ENCODE measurements around the gene CRCP.
A peak's percentile ranks its signal among the peaks of the same experiment; 100 is the strongest.
"Not testable (repeated sequence)": the region's sequence is repeated elsewhere in the genome, so short reads cannot be mapped to it uniquely, and the experiment has no call there.

The CRCP gene

DNA sequence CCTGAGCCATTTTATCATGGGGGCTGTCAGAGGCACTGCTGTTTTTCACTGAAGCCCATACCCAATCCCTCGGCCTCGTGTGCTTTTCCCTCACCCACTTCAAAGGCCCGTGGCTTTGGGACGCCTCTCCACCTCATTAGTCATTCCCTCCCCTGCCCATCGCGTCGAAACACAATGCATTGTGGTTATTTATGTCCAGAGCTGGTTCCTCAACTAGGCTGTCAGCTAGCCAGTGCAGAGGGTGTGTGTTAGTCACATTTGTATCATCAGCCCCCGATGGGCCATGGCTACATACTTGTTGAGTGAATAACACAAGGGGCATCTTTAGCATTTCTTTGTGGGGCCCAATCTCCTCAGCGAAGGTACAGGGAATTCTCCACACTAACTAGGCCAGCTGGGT, 3.8 kb upstream of the CRCP start:
- DNase-seq, result no peak

DNA sequence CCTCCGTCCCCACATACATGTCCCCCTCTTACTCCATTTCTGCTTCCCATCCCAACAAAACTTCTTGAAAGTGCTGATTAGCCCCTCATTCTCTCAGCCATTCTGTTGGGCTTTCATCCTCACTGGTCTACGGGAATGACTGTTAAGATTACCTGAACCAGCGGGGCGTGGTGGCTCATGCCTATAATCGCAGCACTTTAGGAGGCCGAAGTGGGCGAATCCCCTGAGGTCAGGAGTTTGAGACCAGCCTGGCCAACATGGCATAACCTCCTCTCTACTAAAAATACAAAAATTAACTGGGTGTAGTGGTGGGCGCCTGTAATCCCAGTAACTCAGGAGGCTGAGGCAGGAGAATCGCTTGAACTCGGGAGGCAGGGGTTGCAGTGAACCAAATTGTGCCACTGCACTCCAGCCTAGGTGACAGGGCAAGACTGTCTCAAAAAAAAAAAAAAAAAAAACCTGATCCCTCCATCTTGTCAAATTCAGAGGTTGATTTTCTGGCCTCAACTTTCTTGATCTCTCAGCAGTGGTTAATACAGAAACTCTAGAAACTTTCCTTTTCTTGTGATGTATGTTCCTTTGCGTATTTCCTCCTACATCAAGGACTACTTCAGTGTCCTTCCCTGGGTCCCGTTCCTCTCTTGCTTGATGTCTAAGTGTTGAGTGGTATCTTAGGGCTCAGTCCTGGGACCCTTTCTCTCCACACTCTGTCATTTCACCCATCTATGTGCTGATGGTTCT, 2.2 kb downstream of the CRCP start:
- not testable (repeated sequence) for DNase-seq

- DNase-seq, result no peak
Measured at GRCh38 chr7:66118603-66119002, 4.0 kb downstream of the CRCP start.

- no peak for DNase-seq
Measured at GRCh38 chr7:66119245-66119850, 4.7 kb downstream of the CRCP start.

DNA sequence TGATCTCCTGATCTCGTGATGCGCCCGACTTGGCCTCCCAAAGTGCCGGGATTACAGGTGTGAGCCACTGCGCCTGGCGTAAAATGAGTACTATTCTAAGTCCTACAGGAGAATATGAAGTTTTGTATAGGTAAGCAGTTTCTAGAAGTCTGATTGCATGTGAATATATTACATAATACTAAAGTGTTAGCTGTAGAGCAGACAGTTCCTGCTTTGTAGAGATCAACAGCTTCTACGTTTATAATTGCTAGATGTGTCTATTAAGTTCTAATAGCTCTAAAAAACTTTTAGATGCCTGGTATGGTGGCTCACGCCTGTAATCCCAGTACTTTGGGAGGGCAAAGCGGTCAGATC, 8.5 kb downstream of the CRCP start:
- no peak for DNase-seq

GRCh38 chr7:66124569-66124861, 9.9 kb downstream of the CRCP start:
- not testable (repeated sequence) for DNase-seq

DNA sequence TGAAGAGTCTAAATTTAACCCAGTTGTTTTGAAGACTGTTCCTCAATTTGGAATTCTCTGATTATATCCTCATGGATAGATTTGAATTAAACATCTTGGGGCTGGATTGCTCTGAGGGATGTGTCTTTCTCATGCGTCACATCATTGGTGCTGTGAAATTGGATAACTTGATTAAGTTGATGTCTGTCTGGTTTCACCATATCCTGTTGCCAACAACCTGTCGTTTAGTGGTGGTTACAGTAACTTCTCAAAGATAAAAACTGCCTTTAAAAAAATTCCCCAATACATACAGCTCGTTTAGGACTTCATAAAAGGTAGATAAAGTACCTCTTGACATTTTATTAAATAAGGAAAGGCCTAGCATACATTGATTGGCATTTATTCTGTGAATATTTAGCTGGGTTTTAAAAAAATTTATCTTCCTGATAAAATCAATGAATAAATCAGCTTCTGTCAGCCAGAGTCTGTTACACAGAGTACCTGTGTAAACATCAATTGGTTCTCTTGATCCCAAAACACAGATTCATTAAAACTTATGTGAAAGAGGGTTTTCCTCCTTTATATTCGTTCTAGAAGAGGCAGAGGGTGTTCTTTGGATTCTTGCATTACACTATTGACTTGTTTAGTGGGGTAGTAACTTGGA, 10.5 kb downstream of the CRCP start:
- no peak for DNase-seq

- not testable (repeated sequence) for DNase-seq
Measured at GRCh38 chr7:66125781-66126352, 11.2 kb downstream of the CRCP start.

- not testable (repeated sequence) for DNase-seq
Measured at GRCh38 chr7:66127172-66127571, 12.5 kb downstream of the CRCP start.

GRCh38 chr7:66138994-66139752, 24.5 kb downstream of the CRCP start:
- no peak for DNase-seq

DNA sequence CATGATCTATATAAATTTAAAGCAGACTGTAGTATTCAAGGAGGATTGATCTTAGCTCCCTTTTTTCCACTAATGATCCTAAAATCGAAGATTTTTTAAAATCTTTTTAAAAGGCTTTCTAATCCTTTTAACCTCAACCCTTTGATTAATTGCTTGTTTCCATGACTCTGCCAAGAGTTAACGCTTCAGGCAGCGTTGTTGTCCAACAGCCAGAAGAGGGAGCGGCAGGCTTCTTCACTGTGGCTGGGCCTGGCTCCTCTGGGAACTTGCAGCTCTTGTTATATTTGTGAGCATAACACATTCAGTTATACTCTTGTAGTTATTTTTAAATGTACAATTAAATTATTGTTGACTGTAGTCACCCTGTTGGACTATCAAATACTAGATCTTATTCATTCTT, 26.3 kb downstream of the CRCP start:
- DNase-seq, result peak; percentile 80

DNA sequence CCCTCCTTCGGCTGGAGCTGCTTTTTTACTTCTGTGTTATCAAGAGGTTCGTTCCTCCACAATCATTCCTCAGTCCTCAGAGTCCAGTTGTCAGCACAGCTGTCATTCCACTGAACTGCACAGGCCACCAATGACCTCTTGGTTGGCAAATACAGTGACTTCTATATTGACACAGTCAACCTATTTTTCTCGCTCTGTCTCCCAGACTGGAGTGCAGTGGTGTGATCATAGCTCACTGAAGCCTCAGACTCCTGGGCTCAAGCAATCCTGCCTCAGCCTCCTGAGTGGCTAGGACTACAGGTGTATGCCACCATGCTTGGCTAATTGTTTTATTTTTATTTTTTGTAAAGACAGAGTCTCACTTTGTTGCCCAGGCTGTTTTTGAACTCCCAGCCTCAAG, 27.7 kb downstream of the CRCP start:
- DNase-seq, result no peak

DNA sequence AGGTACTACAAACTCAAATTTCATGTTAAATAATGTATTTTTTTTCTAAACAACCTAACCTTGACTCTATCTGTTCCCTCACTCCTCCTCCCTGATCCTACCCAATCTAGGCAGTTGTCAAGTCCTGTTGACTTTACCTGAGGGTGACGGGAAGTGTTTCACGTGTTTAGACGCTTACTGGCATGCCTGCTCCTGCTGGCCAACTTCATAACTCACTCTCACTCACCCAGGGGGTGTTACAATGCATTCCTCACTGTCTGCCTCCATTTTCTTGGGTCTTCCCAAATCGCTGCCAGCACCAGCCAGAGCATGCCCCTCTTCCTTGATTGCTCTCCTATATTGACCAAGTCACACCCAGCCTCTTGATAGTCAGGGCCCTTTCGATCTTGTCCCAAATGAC, 28.3 kb downstream of the CRCP start:
- DNase-seq, result no peak

- no peak for DNase-seq
Measured at GRCh38 chr7:66143876-66144332, 29.3 kb downstream of the CRCP start.

DNA sequence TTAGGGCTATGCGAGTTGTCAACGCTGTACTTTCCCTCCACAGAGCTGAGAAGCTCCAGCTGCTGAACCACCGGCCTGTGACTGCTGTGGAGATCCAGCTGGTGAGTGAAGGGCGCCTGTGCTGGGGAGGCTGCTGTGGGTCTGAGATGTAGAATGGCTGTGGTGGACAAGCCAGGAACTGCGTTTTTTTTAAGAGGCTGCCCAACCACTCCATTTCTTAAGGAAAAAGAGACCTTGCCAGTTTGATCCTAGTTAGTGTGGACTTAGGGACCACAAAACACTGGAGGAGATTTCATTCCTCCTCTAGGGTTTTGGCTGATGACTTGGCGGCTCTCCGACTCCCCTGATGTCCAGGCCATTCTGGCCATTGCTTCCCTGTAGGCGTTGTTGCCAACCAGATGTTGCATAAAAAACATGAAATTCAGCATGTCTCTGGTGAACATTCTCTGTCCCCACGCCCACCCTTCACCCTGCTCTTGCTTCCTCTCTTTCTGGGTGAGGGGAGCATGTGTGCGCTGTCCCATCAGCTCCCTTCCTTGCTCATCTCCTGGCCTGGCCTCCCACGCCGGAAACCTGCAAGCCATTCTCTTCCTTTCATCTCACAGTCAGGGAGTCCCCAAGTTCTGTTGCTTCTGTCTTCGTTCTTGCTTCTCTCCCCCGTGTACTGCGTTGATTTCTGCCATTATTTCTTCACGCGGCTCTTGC, 30.9 kb downstream of the CRCP start:
- DNase-seq, result peak; percentile 41

- DNase-seq, result no peak
Measured at GRCh38 chr7:66146701-66147100, 32.1 kb downstream of the CRCP start.

DNA sequence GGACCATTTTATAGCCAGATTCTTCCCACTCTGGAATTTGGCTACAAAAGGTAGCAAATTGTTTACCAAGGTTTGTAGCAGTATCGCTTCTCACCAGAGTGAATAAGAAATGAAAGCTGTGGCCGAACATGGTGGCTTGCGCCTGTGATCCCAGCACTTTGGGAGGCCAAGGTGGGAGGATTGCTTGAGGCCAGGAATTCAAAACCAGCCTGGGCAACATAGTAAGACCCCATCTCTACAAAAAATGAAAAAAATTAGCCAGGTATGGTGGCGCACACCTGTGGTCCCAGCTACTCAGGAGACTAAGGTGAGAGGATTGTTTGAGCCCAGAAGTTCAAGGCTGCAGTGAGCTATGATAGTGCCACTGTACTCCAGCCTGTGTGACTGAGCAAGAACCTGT, 33.0 kb downstream of the CRCP start:
- not testable (repeated sequence) for DNase-seq

GRCh38 chr7:66150471-66150870, 35.8 kb downstream of the CRCP start:
- peak; percentile 77 for DNase-seq

GRCh38 chr7:66152371-66153191, 37.9 kb downstream of the CRCP start:
- DNase-seq, result no peak

GRCh38 chr7:66153691-66154090, 39.0 kb downstream of the CRCP start:
- DNase-seq, result no peak

DNA sequence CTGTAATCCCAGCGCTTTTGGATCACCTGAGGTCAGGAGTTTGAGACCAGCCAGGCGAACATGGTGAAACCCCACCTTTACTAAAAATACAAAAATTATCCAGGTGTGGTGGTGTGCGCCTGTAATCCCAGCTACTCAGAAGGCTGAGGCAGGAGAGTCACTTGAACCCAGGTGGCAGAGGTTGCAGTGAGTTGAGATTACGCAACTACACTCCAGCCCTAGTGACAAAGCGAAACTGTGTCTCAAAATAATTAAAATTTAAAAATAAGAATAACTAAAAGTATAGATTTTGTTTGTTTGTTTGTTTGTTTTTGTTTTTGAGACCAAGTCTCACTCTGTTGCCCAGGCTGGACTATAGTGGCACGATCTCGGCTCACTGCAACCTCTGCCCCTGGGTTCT, 41.4 kb downstream of the CRCP start:
- DNase-seq, result not testable (repeated sequence)

DNA sequence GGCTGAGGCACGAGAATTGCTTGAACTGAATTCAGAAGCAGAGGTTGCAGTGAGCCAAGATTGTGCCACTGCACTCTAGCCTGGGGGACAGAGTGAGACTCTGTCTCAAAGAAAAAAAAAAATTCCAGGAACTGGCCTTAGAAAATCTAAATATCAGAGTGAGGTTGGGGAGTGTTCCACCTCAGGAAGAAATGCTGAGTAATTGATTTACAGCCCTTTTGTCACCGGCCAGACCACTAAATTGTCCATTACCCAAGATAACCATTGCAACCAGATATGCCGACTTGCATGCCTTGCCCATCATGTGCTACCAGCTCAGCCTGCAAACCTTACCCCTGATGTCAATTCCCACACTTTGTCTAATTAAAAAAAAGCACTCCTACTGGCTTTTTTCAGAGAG, 42.4 kb downstream of the CRCP start:
- DNase-seq, result no peak
